GM18517 (cell line): ENCODE results near the gene INSC.
A peak's percentile ranks its signal among the peaks of the same experiment; 100 is the strongest.

Experiments
- ATAC-seq: cut with Tn5 transposase; IDR thresholded peaks from one replicate; pipeline ENCODE4 v1.9.1; 2021; ENCODE audit warnings: mild to moderate bottlenecking, moderate library complexity; ENCODE audit not compliant: unreplicated experiment

Gene INSC

GRCh38 chr11:15179167-15179566 lies 64.4 kb downstream of the INSC start:
- ATAC-seq: no peak

- peak; percentile 87 for ATAC-seq
Measured at GRCh38 chr11:15180212-15180792, 65.6 kb downstream of the INSC start.

- no peak for ATAC-seq
Measured at GRCh38 chr11:15182372-15182771, 67.6 kb downstream of the INSC start.

DNA sequence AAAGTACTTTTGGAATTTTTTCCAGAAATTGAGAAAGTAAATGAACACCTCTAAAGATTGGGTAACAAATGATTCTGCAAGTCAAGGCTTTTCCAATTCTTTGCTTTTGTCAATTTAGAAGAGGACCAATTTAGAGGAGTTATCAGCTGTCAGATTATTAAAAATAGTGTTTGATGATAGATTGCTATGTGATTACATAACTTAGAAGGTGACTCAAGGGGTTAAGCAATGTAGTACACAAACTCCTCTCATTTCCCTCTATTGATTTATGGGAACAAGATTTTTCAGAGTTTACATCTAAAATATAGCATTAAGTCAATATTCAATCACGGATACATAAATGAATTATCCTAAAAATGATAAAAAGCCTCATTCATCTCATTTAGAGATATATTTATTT lies 70.3 kb downstream of the INSC start:
- no peak for ATAC-seq

DNA sequence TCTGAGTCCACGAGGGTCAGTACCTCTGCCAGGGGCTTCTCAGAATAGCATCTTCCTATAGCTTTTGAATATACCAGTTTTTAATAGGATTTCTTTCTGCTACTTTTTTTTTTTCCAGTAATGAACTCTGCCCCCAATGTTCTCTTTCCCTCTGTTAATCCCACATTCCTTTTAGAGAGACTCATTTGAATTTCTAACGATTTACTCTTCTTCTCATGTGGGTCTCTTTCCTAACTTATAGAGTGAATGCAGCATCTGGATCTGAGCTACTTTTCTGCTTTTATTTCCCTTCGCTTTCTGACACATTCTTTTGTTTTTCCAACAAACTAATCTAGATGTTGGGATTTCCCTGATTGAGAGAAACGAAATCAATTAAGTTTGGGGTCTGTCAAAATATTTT lies 71.4 kb downstream of the INSC start:
- no peak for ATAC-seq

GRCh38 chr11:15189189-15189588 lies 74.5 kb downstream of the INSC start:
- no peak for ATAC-seq

- no peak for ATAC-seq
Measured at GRCh38 chr11:15189641-15190365, 75.1 kb downstream of the INSC start.

GRCh38 chr11:15190611-15191010 lies 75.9 kb downstream of the INSC start:
- no peak for ATAC-seq

- no peak for ATAC-seq
Measured at GRCh38 chr11:15192005-15192556, 77.4 kb downstream of the INSC start.

- no peak for ATAC-seq
Measured at GRCh38 chr11:15194671-15195415, 80.1 kb downstream of the INSC start.

DNA sequence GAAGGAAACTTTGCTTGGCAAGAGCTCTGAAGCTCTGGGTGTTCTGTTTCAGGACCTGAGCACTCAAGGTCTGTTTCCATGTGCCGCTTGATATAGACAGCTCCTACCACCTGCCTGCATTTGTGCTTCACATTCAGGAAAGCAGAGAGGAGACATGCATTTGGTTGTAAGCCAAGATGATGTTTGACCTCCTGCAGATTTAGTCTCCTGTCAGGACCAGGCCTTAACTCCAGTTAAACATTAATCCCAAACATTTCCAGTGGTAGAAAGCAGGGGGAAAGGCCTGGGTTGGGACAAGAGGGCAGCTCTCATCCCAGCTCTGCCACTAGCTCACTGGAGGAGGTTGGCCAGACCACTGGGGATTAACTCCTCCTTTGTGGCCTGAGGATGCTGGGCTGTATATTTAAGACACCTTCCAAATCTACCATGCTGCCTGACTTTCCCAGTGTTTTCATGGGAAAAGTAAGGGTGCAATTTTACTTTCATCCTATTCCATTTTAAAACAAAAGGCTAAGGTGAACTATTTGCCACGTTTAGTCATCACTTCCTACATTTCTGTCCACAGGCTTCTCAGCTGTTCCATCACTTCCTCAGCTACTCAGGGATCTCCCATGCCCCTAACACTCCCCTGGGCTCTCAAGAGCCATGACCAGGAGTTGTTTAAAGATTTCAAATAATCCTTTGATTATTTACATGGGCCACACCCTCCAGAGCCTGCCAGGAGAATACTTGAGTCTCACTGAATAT lies 80.9 kb downstream of the INSC start:
- no peak for ATAC-seq

GRCh38 chr11:15196704-15197103 lies 82.0 kb downstream of the INSC start:
- no peak for ATAC-seq

DNA sequence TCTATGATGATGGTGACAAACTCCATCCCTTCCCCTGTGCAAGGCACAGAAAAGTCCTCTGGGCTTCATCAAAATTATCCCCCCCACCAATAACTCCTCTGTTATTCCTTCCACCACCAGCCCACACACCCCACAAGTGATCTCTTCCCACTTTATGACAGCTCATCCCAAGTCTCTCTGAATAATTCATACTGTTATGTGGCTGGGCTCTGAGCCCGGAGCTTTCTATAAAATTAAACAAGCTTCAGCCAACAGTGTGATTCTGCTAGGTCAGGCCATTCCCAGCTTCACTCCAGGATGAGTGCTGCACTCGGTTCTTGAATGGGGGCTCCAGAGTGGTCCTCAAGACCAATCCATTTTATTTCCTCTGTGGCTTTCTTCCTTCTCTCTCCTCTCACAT lies 83.0 kb downstream of the INSC start:
- no peak for ATAC-seq

- ATAC-seq: no peak
Measured at GRCh38 chr11:15198284-15198683, 83.6 kb downstream of the INSC start.

GRCh38 chr11:15199693-15200092 lies 85.0 kb downstream of the INSC start:
- ATAC-seq: no peak

- no peak for ATAC-seq
Measured at GRCh38 chr11:15200696-15201095, 86.0 kb downstream of the INSC start.

DNA sequence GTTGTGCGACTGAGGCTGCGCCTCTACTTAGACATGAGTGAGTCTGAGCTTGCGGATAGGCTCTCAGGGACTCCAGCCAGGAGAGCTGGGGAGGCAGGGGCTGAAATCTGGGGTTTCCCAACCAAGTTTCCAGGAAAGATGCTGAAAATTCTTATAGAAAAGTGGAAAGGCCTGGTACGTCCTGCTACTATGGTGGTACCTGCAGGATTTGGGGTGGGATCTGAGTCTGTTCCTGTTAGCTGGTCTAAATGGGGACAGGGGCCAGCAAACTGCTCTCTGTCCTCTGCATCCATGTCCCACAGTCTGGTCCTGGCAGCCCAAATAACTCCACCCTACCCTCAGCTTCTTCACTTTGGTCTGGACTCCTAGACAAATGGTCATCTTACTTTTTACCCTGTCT lies 86.9 kb downstream of the INSC start:
- no peak for ATAC-seq

DNA sequence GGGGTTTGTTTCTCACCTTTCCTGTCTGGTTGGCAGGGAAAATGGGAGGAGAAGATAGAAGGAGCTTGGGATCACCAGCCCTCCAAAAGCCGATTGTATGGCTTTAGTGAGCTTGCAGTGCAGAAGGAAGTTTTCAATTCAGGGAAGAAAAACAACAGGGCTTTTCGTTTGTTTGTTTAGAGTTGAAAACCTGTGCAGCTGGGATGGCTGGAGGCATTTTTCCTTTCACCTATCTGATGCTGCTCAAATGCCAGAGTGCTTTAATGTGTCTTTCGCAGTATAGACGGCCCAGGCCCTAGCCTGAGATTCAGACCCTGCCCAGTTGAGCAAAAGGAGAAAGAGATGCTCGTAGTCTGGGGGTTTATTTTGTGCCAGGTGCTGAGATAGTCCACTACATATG lies 87.9 kb downstream of the INSC start:
- no peak for ATAC-seq

- no peak for ATAC-seq
Measured at GRCh38 chr11:15204711-15205110, 90.0 kb downstream of the INSC start.

GRCh38 chr11:15206791-15207190 lies 92.1 kb downstream of the INSC start:
- no peak for ATAC-seq
